ENCODE measurements around the gene CDC37. TPM values are rescaled to one million over a fixed set of nuclear protein-coding genes. Genes with fewer than 3 reads are reported as not detected.
"Not testable (repeated sequence)": the region's sequence is repeated elsewhere in the genome, so short reads cannot be mapped to it uniquely, and the experiment has no call there.

The CDC37 gene
- total RNA-seq, 1 donor from 2014 or later = 44.0 TPM

DNA sequence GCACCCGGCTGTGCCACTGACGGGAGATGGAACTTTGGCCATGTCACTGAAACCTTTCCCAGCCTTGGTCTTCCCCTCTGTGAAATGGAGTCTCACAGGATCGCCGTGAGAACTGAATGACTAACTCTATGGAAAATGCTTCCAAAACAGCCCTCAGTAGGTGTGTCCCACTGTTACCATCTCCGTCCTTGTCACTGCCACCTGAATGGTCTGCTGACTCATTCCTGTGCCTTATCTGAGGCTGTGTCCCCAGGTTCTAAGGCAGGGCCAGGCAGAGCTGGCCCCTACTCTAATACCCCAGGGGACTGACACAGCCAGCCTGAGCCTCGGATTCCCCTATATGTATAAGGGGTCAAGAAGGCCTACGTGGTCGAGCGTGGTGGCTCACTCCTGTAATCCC lies 4.5 kb downstream of the CDC37 start:
- FAIRE-seq = no peak
- DNase-seq (ENCODE audit: low spot score in 2 of 2) = no peak

DNA sequence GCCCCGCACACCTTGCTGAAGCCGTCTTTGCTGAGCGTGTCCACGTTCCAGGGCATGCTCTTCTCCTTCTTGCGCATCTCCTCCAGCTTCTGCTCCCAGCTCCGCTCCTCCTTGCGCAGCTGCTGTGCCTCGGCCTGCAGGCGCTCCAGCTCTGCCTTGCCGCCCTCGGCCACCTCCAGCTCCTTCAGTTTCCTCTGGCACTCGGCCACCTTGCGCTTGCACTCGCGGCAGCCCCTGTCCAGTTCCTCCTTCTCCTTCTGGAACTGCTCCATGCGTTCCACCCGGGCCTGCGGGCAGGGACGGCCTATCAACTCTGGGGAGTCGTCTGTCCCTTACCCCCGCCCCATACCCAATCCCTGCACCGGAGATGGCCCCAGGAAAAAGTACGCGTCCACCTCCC lies 7.4 kb downstream of the CDC37 start:
- DNase-seq (ENCODE audit: low spot score in 2 of 2) = peak in 1 of 2 donors; percentile 16

GRCh38 chr19:10395436-10395835 lies 7.9 kb downstream of the CDC37 start:
- FAIRE-seq (no peak), DNase-seq (ENCODE audit: low spot score in 2 of 2) (no peak)

More for the DNA sequence above, 7.4 kb downstream of the CDC37 start:
- FAIRE-seq = no peak

DNA sequence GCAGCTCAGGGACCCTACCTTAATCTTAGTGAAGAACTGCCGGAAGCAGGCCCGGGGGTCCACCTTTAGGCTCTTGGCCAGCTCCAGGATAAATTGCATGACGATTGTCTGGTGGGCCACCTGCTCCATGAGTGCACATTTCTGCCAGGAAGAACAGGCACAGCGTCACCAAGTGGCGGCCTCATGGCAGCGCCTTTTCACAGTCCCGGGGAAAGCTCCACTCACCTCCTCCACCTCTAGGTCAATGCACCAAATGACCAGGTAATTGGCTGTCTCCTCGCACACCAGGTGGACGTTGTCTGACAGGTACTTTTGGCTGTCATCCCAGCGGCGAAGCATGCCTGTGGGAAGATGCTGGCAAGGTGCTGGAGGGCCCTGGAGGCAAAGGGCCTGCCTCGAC lies 8.3 kb downstream of the CDC37 start:
- FAIRE-seq = no peak
- peak in 1 of 2 donors; percentile 17 for DNase-seq (ENCODE audit: low spot score in 2 of 2)

DNA sequence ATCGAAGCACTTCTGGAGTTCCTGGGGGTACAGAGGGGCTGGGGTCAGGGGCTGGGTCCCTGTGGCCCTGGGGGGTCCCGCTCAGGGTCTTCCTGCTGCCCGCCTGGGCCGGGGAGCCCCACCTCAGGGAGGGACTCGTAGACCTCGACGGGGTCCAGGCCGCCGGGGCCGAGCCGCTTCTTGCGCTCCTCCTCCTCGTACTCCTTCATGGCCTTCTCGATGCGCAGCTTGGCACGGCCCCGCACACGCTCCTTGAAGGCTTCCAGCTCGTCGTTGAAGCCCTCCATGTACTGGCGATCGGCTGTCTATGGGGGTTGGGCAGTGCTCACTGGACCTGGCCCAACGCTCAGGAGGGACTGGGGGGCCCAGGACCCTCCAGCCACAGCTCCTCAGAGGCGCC lies 10.2 kb downstream of the CDC37 start:
- FAIRE-seq (no peak), DNase-seq (ENCODE audit: low spot score in 2 of 2) (no peak)

DNA sequence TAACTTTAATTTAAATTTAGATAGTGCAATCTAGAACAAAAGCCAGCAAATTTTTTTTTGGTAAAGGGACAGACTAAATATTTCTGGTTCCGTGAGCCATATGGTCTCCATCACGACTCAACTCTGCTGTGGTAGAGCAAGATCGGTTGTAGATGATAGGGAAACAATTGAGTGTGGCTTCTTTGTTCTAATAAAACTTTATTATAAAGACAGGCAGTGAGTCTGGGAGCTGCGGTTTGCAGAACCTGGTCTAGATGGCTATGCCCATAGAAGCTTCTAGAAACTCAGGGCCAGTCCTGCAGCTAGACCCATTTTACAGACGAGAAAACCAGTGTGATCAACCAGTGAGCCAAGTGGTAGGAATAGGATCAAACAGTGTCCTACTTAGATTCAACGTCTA lies 11.2 kb downstream of the CDC37 start:
- FAIRE-seq = no peak
- no peak for DNase-seq (ENCODE audit: low spot score in 2 of 2)

- no peak for FAIRE-seq
- peak in 1 of 2 donors; percentile 61 for DNase-seq (ENCODE audit: low spot score in 2 of 2)
These were observed 12.6 kb downstream of the CDC37 start for GRCh38 chr19:10390652-10391286.

- no peak for FAIRE-seq
- no peak for DNase-seq (ENCODE audit: low spot score in 2 of 2)
These were observed 13.5 kb downstream of the CDC37 start for GRCh38 chr19:10389863-10390262.

GRCh38 chr19:10388957-10389356 lies 14.4 kb downstream of the CDC37 start:
- DNase-seq (ENCODE audit: low spot score in 2 of 2) = peak; percentile 65 to 70
- no peak for FAIRE-seq

GRCh38 chr19:10384580-10384979 lies 18.8 kb downstream of the CDC37 start:
- DNase-seq (ENCODE audit: low spot score in 2 of 2) (no peak), FAIRE-seq (no peak)

- not testable (repeated sequence) for DNase-seq (ENCODE audit: low spot score in 2 of 2); FAIRE-seq
These were observed 20.2 kb downstream of the CDC37 start for GRCh38 chr19:10383223-10383499.

DNA sequence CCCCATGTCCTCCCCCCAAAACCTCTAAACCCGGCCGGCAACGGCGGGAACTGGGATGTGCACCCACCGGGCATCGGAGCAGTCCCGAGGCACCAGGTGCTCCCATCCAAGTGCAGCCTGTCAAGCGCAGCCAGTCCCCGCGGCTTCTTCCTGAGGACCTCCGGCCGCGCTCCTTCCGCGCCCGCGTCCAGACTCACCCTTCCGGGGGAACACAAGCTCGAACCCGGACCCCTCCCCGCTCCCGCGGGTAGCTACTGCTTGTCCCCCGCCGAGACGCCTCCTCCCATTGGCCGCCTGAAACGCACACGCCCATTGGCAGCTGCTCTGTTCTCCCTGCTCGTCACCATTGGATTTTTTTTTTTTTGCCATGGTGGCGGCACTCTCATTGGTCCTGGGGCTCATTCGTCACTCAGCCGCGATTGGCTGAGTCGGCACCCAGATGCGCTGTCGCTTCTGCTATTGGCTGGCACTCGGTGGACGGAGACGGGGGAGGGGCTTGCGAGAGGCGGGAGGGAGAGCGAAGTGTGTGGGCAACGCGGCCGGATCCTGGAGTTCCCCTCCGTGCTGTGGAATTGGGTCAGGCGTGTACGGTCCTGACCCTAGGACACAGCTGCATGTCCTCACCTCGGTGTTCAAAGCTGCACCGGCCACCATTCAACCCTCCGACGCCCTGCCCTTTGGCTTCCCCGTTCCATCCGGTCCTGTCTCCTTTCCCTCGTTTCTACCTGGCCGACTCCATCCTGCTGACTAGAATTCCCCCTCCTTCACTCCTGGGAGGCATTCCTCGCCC lies 22.8 kb downstream of the CDC37 start, which contains the start of gene TYK2:
TYK2 (minus strand) TSS at position 260 of the 790 bp plus-strand sequence. CDS start 2,166 bp downstream, outside the sequence.
- FAIRE-seq = peak; percentile 97
- DNase-seq (ENCODE audit: low spot score in 2 of 2) = peak; percentile 93 to 99

DNA sequence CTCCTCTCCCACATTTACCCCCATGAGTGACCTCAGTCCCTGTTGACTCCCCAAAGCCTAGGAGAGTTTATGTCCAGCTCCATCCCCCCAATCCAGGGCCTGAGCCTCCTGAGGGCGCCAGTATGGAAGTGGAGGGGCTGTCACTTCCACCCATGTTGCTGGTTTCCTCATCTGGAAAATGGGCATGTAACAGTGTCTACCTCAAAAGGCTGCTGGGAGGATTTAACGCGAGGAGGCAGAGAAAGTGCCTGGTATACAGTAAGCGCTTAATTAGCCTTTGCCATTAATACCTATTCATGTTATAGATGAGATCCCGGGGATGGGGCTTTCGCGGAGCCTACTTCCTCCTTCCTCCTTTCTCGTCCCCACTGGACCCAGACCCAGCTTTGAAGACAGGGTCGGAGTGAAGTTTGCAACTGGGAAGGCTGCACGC lies 23.4 kb downstream of the CDC37 start:
- FAIRE-seq (no peak), DNase-seq (ENCODE audit: low spot score in 2 of 2) (peak in 1 of 2 donors; percentile 12)

DNA sequence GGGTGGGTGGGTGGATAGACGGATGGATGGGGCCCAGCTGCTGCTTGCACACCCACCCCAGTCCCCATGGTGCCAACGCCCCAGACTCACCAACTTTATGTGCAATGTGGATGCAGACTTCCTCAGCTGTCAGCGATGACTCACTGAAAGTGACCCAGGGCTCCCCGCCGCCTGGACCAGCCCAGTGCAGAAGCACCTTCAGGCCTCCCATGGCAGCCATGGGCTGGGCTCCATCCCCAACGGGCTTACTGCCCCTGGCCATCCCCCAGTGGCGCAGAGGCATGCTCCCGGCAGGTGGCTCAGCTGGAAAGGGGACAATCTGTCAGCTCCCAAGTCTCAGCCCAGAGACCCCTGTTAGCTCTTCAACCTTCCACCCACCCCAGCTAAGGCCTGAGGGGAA lies 25.2 kb downstream of the CDC37 start:
- no peak for DNase-seq (ENCODE audit: low spot score in 2 of 2)
- FAIRE-seq = no peak

DNA sequence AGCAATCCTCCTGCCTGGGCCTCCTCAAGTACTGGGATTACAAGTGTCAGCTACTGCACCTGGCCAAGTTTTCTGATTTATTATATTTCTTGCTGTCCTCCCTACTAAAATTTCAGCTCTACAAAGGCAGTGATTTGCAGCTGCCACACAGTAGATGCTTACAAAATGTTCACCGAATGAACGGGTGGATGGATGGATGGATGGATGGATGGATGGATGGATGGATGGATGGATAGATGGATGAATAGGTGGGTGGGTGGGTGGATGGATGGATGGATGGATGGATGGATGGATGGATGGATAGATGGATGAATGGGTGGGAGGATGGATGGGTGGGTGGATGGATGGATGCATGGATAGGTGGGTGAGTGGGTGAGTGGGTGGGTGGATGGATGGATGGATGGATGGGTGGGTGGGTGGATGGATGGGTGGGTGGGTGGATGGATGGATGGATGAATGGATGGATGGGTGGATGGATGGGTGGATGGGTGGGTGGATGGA lies 26.2 kb downstream of the CDC37 start:
- not testable (repeated sequence) for FAIRE-seq

GRCh38 chr19:10374931-10375330 lies 28.4 kb downstream of the CDC37 start:
- FAIRE-seq (no peak), DNase-seq (ENCODE audit: low spot score in 2 of 2) (no peak)

More for the DNA sequence above, 26.2 kb downstream of the CDC37 start:
- DNase-seq (ENCODE audit: low spot score in 2 of 2) = not testable (repeated sequence)

GRCh38 chr19:10372690-10373089 lies 30.7 kb downstream of the CDC37 start:
- DNase-seq (ENCODE audit: low spot score in 2 of 2) (no peak), FAIRE-seq (no peak)

DNA sequence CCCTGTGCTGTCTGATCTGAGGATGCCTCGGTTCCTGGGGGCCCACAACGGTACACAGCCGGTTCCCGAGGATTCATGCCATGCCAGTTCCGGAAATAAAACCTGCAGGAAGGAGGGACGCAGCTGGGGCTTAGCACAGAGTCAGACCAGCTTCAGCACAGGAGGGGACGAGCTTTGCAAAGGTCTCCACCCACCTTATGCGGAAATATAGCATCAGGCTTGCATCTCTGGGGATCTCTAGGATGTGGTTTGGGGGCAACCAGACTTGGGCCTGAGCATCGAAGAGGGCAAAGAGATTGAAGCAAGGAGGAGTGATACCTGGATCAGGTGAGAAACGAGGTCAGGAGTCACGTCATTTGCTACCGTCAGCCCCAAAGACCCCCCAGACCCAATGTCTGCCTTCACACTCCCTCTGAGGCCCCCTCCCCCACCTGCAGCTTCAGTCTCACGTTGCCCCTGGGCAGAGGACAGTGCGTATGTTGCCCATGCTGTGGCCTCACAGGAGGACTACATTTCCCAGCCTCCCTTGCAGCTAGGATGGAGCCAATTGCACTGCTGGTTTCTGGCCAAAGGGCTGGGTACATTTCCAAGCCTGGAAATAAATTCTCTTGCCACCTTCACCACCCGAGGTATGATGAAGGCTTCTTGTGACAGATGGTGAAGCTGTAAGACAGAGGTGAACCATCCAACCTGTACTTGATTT lies 35.1 kb downstream of the CDC37 start:
- no peak for FAIRE-seq
- no peak for DNase-seq (ENCODE audit: low spot score in 2 of 2)

DNA sequence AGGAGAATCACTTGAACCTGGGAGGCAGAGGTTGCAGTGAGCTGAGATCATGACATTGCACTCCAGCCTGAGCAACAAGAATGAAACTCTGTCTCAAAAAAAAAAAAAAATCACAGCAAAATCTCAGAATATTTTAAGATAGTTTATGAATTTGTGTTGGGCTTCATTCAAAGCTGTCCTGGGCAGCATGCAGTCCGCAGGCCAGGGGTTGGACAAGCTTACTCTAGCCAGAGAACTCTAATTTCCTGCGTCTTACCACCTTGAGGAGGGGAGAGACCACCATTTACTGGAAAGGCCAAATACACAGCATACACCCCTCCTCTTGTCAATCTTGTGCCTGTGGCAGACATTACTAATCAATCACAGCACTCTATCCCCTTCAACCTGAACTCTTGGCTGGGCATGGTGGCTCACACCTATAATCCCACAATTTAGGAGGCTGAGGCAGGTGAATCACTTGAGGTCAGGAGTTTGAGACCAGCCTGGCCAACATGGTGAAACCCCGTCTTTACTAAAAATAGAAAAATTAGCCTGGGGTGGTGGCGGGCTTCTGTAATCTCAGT lies 36.3 kb downstream of the CDC37 start:
- DNase-seq (ENCODE audit: low spot score in 2 of 2); FAIRE-seq: not testable (repeated sequence)

GRCh38 chr19:10365518-10365917 lies 37.8 kb downstream of the CDC37 start:
- DNase-seq (ENCODE audit: low spot score in 2 of 2) (no peak), FAIRE-seq (no peak)

GRCh38 chr19:10364644-10365043 lies 38.7 kb downstream of the CDC37 start:
- DNase-seq (ENCODE audit: low spot score in 2 of 2) (peak in 1 of 2 donors; percentile 53), FAIRE-seq (no peak)
